HG02938 (cell line): ENCODE measurements around the gene GK.
"Not testable (repeated sequence)": the region's sequence is repeated elsewhere in the genome, so short reads cannot be mapped to it uniquely, and the experiment has no call there.

Source experiments
- ATAC-seq: cut with Tn5 transposase; IDR thresholded peaks from one replicate; pipeline ENCODE4 v1.9.1; 2021; ENCODE audit warnings: mild to moderate bottlenecking, moderate library complexity; ENCODE audit not compliant: unreplicated experiment

Gene GK

GRCh38 chrX:30693999-30694650, 40.9 kb downstream of the GK start:
- no peak for ATAC-seq

GRCh38 chrX:30702736-30703135, 49.5 kb downstream of the GK start:
- ATAC-seq, result no peak

GRCh38 chrX:30706216-30706775, 53.1 kb downstream of the GK start:
- no peak for ATAC-seq

GRCh38 chrX:30712214-30712613, 59.0 kb downstream of the GK start:
- no peak for ATAC-seq

GRCh38 chrX:30713061-30713525, 59.9 kb downstream of the GK start:
- peak; percentile 92 for ATAC-seq

- peak; percentile 51 for ATAC-seq
Measured at GRCh38 chrX:30714138-30714537, 60.9 kb downstream of the GK start.

- no peak for ATAC-seq
Measured at GRCh38 chrX:30715976-30716375, 62.8 kb downstream of the GK start.

- no peak for ATAC-seq
Measured at GRCh38 chrX:30733852-30734660, 80.8 kb downstream of the GK start.

GRCh38 chrX:30734782-30735181, 81.6 kb downstream of the GK start:
- no peak for ATAC-seq

- peak; percentile 98 for ATAC-seq
Measured at GRCh38 chrX:30735839-30736238, 82.6 kb downstream of the GK start.

- no peak for ATAC-seq
Measured at GRCh38 chrX:30741545-30741944, 88.3 kb downstream of the GK start.

GRCh38 chrX:30748342-30748960, 95.2 kb downstream of the GK start:
- ATAC-seq, result no peak

- ATAC-seq, result no peak
Measured at GRCh38 chrX:30751497-30751896, 98.3 kb downstream of the GK start.

GRCh38 chrX:30762755-30763154, 109.5 kb downstream of the GK start:
- no peak for ATAC-seq

GRCh38 chrX:30773764-30774163, 120.5 kb downstream of the GK start:
- ATAC-seq, result not testable (repeated sequence)

GRCh38 chrX:30777575-30777974, 124.4 kb downstream of the GK start:
- no peak for ATAC-seq

GRCh38 chrX:30779453-30780030, 126.3 kb downstream of the GK start:
- no peak for ATAC-seq
